HepG2 (cell line): ENCODE results near the gene DYNC1I2. TPM values are rescaled to one million over a fixed set of nuclear protein-coding genes. Genes with fewer than 3 reads are reported as not detected.
A peak's percentile ranks its signal among the peaks of the same experiment; 100 is the strongest.

ENCODE experiments used
- AHR ChIP-seq: IDR thresholded peaks from 2 replicates; pipeline ENCODE4 v1.6.1; 2018; ENCODE audit warnings: missing genetic modification reagents, missing compliant biosample characterization
- DZIP1 ChIP-seq: sonication (generic); formaldehyde crosslinking; IDR thresholded peaks from 2 replicates; pipeline ENCODE4 v1.5.0; 2020; ENCODE audit warnings: mild to moderate bottlenecking, missing genetic modification reagents
- FOXA1 ChIP-seq, 2 experiments: fragments of 450-650 bp in 1 of 2; sonication (generic) in 1 of 2; formaldehyde crosslinking in 1 of 2; IDR thresholded peaks; 2 replicates each; pipeline versions ENCODE4 v1.4.0 to v1.6.1; 2016 to 2020; ENCODE audit warnings: missing genetic modification reagents in 1 of 2
- GFI1 ChIP-seq: sonication (generic); formaldehyde crosslinking; IDR thresholded peaks from 2 replicates; pipeline ENCODE4 v1.5.0; 2020; ENCODE audit warnings: missing genetic modification reagents, mild to moderate bottlenecking, borderline replicate concordance
- HOXA5 ChIP-seq: sonication (generic); formaldehyde crosslinking; IDR thresholded peaks from 2 replicates; pipeline ENCODE4 v1.4.0; 2020; ENCODE audit warnings: missing genetic modification reagents
- KLF12 ChIP-seq: sonication (generic); formaldehyde crosslinking; IDR thresholded peaks from 2 replicates; pipeline ENCODE4 v1.4.0; 2020; ENCODE audit warnings: missing genetic modification reagents, borderline replicate concordance
- MAF1 ChIP-seq: sonication (generic); formaldehyde crosslinking; IDR thresholded peaks from 2 replicates; pipeline ENCODE4 v1.5.0; 2020; ENCODE audit warnings: missing genetic modification reagents, borderline replicate concordance
- MTF1 ChIP-seq: sonication (generic); formaldehyde crosslinking; IDR thresholded peaks from 2 replicates; pipeline ENCODE4 v1.5.0; 2020; ENCODE audit warnings: missing genetic modification reagents
- PBX3 ChIP-seq: sonication (generic); formaldehyde crosslinking; IDR thresholded peaks from 2 replicates; pipeline ENCODE4 v1.8.1; 2023; ENCODE audit warnings: missing genetic modification reagents, inconsistent platforms, borderline replicate concordance
- PHF20 ChIP-seq: sonication (generic); formaldehyde crosslinking; IDR thresholded peaks from 2 replicates; pipeline ENCODE4 v1.5.0; 2020; ENCODE audit warnings: mild to moderate bottlenecking, missing genetic modification reagents
- SMAD3 ChIP-seq: sonication (generic); formaldehyde crosslinking; IDR thresholded peaks from 2 replicates; pipeline ENCODE4 v1.4.0; 2020; ENCODE audit warnings: missing genetic modification reagents
- SNRNP70 ChIP-seq: fragments of 200-400 bp; formaldehyde crosslinking; IDR thresholded peaks from 2 replicates; pipeline ENCODE4 v1.6.1; 2017; ENCODE audit warnings: mild to moderate bottlenecking, low read depth, low read length, moderate library complexity
- TRIM24 ChIP-seq: sonication (generic); formaldehyde crosslinking; IDR thresholded peaks from 2 replicates; pipeline ENCODE4 v1.8.0; 2022; ENCODE audit warnings: mild to moderate bottlenecking, missing genetic modification reagents
- ZC3H4 ChIP-seq: sonication (generic); formaldehyde crosslinking; IDR thresholded peaks from 2 replicates; pipeline ENCODE4 v1.4.0; 2020; ENCODE audit warnings: missing genetic modification reagents, borderline replicate concordance
- ZGPAT ChIP-seq: IDR thresholded peaks from 2 replicates; pipeline ENCODE4 v1.6.1; 2016; ENCODE audit warnings: mild to moderate bottlenecking
- ZNF496 ChIP-seq: sonication (generic); formaldehyde crosslinking; IDR thresholded peaks from 2 replicates; pipeline ENCODE4 v1.8.1; 2023; ENCODE audit warnings: mild to moderate bottlenecking, moderate library complexity, missing genetic modification reagents; ENCODE audit not compliant: insufficient replicate concordance
- ZNF598 ChIP-seq: sonication (generic); formaldehyde crosslinking; IDR thresholded peaks from 2 replicates; pipeline ENCODE4 v1.5.1; 2020; ENCODE audit warnings: mild to moderate bottlenecking, missing genetic modification reagents, borderline replicate concordance
- polyA plus RNA-seq, 8 experiments: library from polyadenylated mRNA; depleted of rRNA in 3 of 8; stranded (reverse) in 7 of 8; unstranded in 1 of 8; fragments of >200 nt; fragmentation: Illumina TruSeq in 4 of 8; extraction: Trizol in 4 of 8; gene quantifications; 2 replicates each; pipeline versions ENCODE4 v1.2.1 to v1.2.3, GENCODE V29; 2011 to 2016; ENCODE audit warnings: low read depth in 4 of 8, missing spikeins in 1 of 8, mixed read lengths in 1 of 8; ENCODE audit not compliant: insufficient read depth in 1 of 8
- total RNA-seq, 5 experiments: library from RNA; depleted of rRNA; stranded (reverse); fragments of >200 nt; fragmentation: Illumina TruSeq; extraction: Trizol; gene quantifications; 2 replicates each; pipeline ENCODE4 v1.2.3, GENCODE V29; 2016; ENCODE audit warnings: low read depth in 1 of 5
- TF ChIP-seq, protein P1 (sequence below): sonication (generic); formaldehyde crosslinking; IDR thresholded peaks from 2 replicates; pipeline ENCODE4 v1.4.0; 2020; ENCODE audit warnings: missing genetic modification reagents
- TF ChIP-seq, protein P2 (sequence below): sonication (generic); formaldehyde crosslinking; IDR thresholded peaks from 2 replicates; pipeline ENCODE4 v1.5.0; 2020; ENCODE audit warnings: missing genetic modification reagents, mild to moderate bottlenecking, borderline replicate concordance

DYNC1I2 gene
- total and polyA plus RNA-seq, 2 of the 13 experiments (the other 11 are each of a cell fraction or from before 2014, with no cell fraction given): 84.0 to 99.8 TPM

GRCh38 chr2:171728989-171729951 is 42.0 kb downstream of the DYNC1I2 start (continued):
- no peak for TF ChIP-seq HOXA5
- peak; percentile 49; the same call in 1 of the 2 replicates for TF ChIP-seq ZGPAT
- TF ChIP-seq TRIM24 (CRISPR knock-in tag): 0 out of 2 replicates have a peak, but pooled peaks have one; percentile 40
- TF ChIP-seq PHF20 (CRISPR knock-in tag): no peak
- TF ChIP-seq ZNF496: no peak
- 0 out of 2 replicates have a peak, but pooled peaks have one; percentile 45 for TF ChIP-seq SMAD3
- TF ChIP-seq, protein P1, sequence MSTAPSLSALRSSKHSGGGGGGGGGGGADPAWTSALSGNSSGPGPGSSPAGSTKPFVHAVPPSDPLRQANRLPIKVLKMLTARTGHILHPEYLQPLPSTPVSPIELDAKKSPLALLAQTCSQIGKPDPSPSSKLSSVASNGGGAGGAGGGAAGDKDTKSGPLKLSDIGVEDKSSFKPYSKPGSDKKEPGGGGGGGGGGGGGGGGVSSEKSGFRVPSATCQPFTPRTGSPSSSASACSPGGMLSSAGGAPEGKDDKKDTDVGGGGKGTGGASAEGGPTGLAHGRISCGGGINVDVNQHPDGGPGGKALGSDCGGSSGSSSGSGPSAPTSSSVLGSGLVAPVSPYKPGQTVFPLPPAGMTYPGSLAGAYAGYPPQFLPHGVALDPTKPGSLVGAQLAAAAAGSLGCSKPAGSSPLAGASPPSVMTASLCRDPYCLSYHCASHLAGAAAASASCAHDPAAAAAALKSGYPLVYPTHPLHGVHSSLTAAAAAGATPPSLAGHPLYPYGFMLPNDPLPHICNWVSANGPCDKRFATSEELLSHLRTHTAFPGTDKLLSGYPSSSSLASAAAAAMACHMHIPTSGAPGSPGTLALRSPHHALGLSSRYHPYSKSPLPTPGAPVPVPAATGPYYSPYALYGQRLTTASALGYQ: peak; percentile 27; the same call in 1 of the 2 replicates
- no peak for TF ChIP-seq SNRNP70
- TF ChIP-seq FOXA1 (IDR thresholded peaks at IDR 0.05): peak; percentile 98
- TF ChIP-seq FOXA1 (CRISPR knock-in tag; IDR thresholded peaks at IDR 0.05): peak; percentile 96
- no peak for TF ChIP-seq AHR (CRISPR knock-in tag)
- no peak for TF ChIP-seq ZC3H4 (CRISPR knock-in tag)
- no peak for TF ChIP-seq MAF1 (CRISPR knock-in tag)
- no peak for TF ChIP-seq DZIP1 (CRISPR knock-in tag)
- TF ChIP-seq, protein P2, sequence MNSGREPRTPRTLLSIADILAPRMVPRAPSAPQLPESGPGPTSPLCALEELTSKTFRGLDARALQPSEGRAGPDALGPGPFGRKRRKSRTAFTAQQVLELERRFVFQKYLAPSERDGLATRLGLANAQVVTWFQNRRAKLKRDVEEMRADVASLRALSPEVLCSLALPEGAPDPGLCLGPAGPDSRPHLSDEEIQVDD (CRISPR knock-in tag): no peak
- no peak for TF ChIP-seq MTF1 (CRISPR knock-in tag)
- peak; percentile 88 for TF ChIP-seq GFI1 (CRISPR knock-in tag)
- TF ChIP-seq ZNF598 (CRISPR knock-in tag): no peak
- TF ChIP-seq KLF12 (CRISPR knock-in tag): no peak
- no peak for TF ChIP-seq PBX3
